Ectodermal cell (in vitro differentiated cells): Measurements from ENCODE around the gene CUX1.
"Not testable (repeated sequence)": the region's sequence is repeated elsewhere in the genome, so short reads cannot be mapped to it uniquely, and the experiment has no call there.

Source experiments
- H3K27ac ChIP-seq: 2 replicates; pipeline ENCODE4 v1.7.0; 2013; ENCODE audit warnings: mild to moderate bottlenecking, low read depth, low read length; ENCODE audit not compliant: insufficient read depth, poor library complexity, severe bottlenecking
- H3K27me3 ChIP-seq: 2 replicates; pipeline ENCODE4 v1.7.0; 2013; ENCODE audit warnings: mild to moderate bottlenecking, low read length; ENCODE audit not compliant: insufficient read depth, control insufficient read depth, poor library complexity, severe bottlenecking
- H3K36me3 ChIP-seq: one replicate; pipeline ENCODE4 v1.7.0; 2013; ENCODE audit warnings: low read length; ENCODE audit not compliant: control insufficient read depth, insufficient read depth
- H3K4me1 ChIP-seq: one replicate; pipeline ENCODE4 v1.7.0; 2013; ENCODE audit warnings: low read length; ENCODE audit not compliant: control insufficient read depth, insufficient read depth
- H3K4me3 ChIP-seq: 2 replicates; pipeline ENCODE4 v1.7.0; 2013; ENCODE audit warnings: low read depth, low read length, control low read depth; ENCODE audit not compliant: insufficient read depth
- H3K9me3 ChIP-seq: 2 replicates; pipeline ENCODE4 v1.7.0; 2013; ENCODE audit warnings: mild to moderate bottlenecking, low read length, moderate library complexity; ENCODE audit not compliant: control insufficient read depth
- WGBS, 2 experiments: methylation state at CpG; one replicate each; pipeline ENCODE4 v1.1.7; 2013; ENCODE audit warnings: missing lambda C conversion rate in 2 of 2; 5-methylcytosine and 5-hydroxymethylcytosine counted together

Gene CUX1

DNA sequence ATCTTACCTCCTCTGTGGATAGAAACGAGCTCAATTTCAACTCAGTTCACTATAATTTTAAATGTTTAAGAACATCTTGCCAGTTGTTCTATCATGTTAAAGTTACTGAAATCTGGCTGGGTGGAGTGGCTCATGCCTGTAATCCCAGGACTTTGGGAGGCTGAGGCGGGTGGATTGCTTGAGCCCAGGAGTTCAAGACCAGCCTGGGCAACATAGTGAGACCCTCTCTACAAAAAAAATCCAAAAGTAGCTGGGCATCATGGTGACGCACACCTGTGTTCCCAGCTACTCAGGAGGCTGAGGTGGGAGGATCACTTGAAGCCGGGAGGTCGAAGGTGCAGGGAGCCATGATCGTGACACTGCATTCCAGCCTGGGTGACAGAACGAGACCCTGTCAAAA lies 20.0 kb downstream of the CUX1 start:
- WGBS, 2 experiments, result 93 to 95% methylated on average over 6 to 7 of the region's 7 CpGs
- not testable (repeated sequence) for H3K27ac ChIP-seq, H3K4me1 ChIP-seq, H3K36me3 ChIP-seq, H3K9me3 ChIP-seq, H3K27me3 ChIP-seq, H3K4me3 ChIP-seq

DNA sequence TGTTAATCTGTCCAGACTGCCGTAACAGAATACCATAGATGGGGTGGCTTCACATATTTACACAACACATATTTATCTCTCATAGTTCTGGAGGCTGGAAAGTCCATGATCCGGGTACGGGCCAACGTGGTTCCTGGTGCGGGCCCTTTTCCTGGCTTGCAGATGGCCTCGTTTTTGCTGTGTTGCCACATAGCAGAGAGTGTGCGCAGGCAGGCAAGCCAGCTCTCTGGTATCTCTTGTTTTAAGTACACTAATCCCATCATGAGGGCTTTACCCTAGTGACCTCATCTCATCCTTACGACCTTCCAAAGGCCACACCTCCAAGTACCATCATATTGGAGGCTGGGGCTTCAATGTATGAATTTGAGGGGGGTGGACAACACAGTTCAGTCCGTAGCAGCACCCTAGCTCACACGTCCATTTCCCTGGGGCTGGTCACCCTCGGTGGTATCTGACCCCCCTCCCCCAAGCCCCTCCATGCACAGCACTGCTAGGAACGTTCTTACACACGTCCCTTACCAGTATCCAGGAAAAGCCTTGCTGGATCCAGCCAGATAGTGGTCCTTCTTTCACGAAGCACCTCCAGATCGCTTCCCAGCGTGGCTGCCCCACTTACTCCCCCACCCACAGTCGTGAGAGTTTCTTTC lies 21.5 kb downstream of the CUX1 start:
- no peak overlapping the region for H3K4me3 ChIP-seq
- H3K27ac ChIP-seq, result no peak overlapping the region
- no peaks in the 10 kb centered on the region for H3K9me3 ChIP-seq
- H3K4me1 ChIP-seq, result no peaks in the 10 kb centered on the region
- no peaks in the 10 kb centered on the region for H3K27me3 ChIP-seq
- no peaks in the 10 kb centered on the region for H3K36me3 ChIP-seq
- WGBS, 2 experiments, result 85 to 87% methylated on average over 16 of the region's 17 CpGs

- H3K27me3 ChIP-seq, result no peaks in the 10 kb centered on the region
- no peaks in the 10 kb centered on the region for H3K36me3 ChIP-seq
- H3K9me3 ChIP-seq, result no peaks in the 10 kb centered on the region
- H3K27ac ChIP-seq, result no peak overlapping the region
- H3K4me1 ChIP-seq, result no peaks in the 10 kb centered on the region
- whole genome bisulfite sequencing, 2 experiments, result 89 to 94% methylated on average over 3 of the region's 3 CpGs
- H3K4me3 ChIP-seq, result no peak overlapping the region
Measured at GRCh38 chr7:101841328-101841727, 23.9 kb downstream of the CUX1 start.

DNA sequence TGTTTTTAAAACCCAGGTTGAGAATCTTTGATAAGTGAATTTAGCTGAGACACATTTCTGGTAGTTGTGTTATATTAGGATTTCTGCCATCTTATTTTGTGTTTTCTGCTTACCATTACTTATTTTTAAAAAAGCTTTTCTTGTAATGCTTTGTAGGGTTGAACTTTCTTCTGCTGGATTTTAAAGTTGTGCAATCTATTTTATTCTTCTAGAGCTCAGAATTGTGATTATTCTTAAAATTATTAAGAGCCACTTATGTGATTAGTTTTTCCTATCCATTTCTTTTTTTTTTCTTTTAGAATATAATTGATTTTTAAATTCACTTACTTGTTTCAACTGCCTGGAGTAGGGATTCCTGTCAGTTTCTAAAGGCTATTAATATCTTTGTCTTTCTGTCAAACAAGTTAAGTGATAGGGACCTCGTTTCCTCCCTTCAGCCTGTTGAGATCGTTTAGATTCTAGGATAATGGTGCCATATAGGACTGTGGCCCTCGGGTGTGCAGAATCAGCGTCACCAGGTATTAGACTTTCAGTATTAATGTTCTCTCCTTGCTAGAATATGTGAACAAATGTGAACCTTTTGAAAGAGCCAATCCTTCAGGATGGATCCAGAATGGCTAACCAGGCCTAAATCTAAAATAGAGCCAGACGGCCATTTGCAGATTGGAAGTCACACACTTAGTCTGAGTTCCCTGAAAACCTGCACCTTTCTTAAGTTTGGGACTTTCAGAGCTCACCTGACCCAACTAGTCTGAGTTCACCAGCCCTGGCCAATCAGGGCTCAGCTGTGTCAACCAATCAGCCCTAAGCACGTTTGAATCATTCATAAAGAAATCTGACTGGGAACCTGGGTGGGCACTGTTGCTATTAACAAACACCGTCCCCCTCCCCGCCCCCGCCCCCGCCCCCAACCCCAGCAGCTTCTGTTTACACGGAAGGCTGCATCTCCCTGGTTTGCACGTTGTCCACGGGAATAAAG lies 26.2 kb downstream of the CUX1 start:
- Histone ChIP-seq H3K4me1 (no peaks in the 10 kb centered on the region), H3K27ac (no peak overlapping the region)
- WGBS, 2 experiments, result 48 to 62% methylated on average over 7 to 13 of the region's 13 CpGs

GRCh38 chr7:101845974-101846373 lies 28.5 kb downstream of the CUX1 start:
- 89 to 90% methylated on average over 2 of the region's 2 CpGs for WGBS, 2 experiments
- Histone ChIP-seq H3K9me3 (no peaks in the 10 kb centered on the region), H3K27me3 (no peaks in the 10 kb centered on the region), H3K4me3 (no peak overlapping the region), H3K36me3 (peaks cover 4% of the 10 kb centered on the region), H3K4me1 (no peaks in the 10 kb centered on the region), H3K27ac (no peak overlapping the region)

More for the DNA sequence above, 26.2 kb downstream of the CUX1 start:
- H3K27me3 ChIP-seq, result no peaks in the 10 kb centered on the region
- H3K9me3 ChIP-seq, result no peaks in the 10 kb centered on the region
- no peak overlapping the region for H3K4me3 ChIP-seq
- H3K36me3 ChIP-seq, result peaks cover 4% of the 10 kb centered on the region

DNA sequence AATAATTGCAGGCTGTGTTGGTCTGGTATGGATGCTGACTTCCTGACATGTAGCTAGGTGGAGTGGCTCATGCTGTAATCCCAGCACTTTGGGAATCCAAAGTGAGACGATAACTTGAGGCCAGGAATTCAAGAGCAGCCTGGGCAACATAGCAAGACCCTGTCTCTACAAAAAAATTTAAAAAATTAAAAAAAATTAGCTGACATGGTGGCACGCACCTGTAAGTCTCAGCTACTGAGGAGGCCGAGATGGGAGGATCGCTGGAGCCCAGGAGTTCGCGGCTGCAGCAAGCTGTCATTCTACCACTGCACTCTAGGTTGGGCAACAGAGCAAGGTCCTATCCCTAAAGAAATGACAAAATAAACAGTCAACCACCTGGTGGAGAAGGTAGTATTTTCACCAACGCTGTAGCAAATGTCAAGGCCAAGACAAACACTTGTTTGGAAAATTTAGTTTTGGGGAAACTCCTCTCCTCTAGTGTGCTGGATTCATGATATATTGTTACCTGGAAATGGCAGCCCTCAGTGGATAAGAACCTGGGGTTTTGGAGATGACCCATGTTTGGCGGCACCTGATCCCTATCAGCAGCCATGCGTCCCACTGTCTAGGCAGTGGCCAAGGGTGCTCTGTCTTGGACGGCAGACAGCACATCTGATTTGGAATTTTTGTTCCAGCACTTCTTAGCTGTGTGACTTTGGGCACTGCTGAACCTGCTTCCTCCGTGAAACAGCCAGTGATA lies 29.5 kb downstream of the CUX1 start:
- 94 to 95% methylated on average over 11 of the region's 11 CpGs for WGBS, 2 experiments
- peaks cover 4% of the 10 kb centered on the region for H3K36me3 ChIP-seq
- H3K9me3 ChIP-seq, result no peaks in the 10 kb centered on the region
- H3K4me3 ChIP-seq, result no peak overlapping the region
- H3K27me3 ChIP-seq, result no peaks in the 10 kb centered on the region
- no peak overlapping the region for H3K27ac ChIP-seq
- H3K4me1 ChIP-seq, result no peaks in the 10 kb centered on the region

DNA sequence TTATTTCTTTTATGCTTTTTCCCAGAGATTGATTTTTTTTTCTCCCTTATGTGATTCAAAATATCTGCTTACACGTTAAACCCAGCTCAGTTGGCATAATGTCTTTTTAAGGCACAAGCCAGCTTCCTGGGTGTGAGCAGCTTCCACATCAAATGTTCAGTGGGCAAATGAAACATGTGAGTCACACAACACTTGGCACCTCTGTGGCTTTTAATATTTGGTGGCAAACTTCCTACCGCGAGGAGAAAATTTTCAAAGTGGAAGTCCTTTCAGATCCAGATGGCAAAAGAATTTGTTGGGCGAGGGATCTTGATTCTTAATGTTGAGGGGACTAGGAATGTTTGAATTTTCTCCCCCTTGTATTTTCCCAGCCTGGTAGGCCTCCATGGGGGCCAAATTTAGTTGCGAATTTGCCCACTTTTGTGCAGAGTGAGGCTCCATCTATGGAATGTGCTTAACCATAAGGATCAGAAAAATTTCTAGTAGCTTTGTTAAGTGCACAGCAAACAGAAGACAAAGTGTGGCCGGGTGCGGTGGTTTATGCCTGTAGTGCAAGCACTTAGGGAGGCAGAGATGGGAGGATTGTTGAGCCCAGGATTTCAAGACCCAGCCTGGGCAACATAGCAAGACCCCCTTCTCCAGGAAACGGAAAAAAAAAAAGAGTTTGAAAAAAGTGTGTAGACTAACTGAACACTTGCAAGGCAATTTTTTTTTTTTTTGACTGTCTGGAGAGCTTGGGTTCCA lies 31.0 kb downstream of the CUX1 start:
- H3K4me1 ChIP-seq, result no peaks in the 10 kb centered on the region
- WGBS, 2 experiments, result 94 to 95% methylated on average over 8 of the region's 8 CpGs
- H3K9me3 ChIP-seq, result no peaks in the 10 kb centered on the region
- no peak overlapping the region for H3K27ac ChIP-seq
- no peaks in the 10 kb centered on the region for H3K27me3 ChIP-seq
- H3K4me3 ChIP-seq, result no peak overlapping the region
- peaks cover 4% of the 10 kb centered on the region for H3K36me3 ChIP-seq

- H3K27me3 ChIP-seq, H3K27ac ChIP-seq, H3K4me3 ChIP-seq, H3K4me1 ChIP-seq, H3K36me3 ChIP-seq, H3K9me3 ChIP-seq: not testable (repeated sequence)
- 90 to 98% methylated on average over 2 of the region's 2 CpGs for whole genome bisulfite sequencing, 2 experiments
Measured at GRCh38 chr7:101849314-101849713, 31.9 kb downstream of the CUX1 start.

DNA sequence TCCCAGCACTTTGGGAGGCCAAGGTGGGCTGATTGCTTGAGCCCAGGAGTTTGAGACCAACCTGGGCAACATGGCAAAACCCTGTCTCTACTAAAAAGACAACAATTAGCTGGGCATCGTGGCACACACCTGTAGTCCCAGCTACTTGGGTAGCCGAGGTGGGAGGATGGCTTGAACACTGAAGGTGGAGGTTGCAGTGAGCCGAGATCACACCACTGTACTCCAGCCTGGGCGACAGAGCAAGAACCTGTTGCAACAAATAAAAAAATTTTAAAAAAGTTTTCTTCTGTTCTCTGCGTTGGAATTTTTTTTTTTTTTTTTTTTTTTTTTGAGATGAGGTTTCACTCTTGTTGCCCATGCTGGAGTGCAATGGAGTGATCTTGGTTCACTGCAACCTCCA lies 34.9 kb downstream of the CUX1 start:
- H3K27me3 ChIP-seq, H3K4me1 ChIP-seq, H3K4me3 ChIP-seq, H3K27ac ChIP-seq, H3K9me3 ChIP-seq, H3K36me3 ChIP-seq: not testable (repeated sequence)
- WGBS, 2 experiments, result 95% methylated on average over 5 of the region's 5 CpGs
